ENCODE measurements around the gene NFKB1. TPM values are rescaled to one million over a fixed set of nuclear protein-coding genes. Genes with fewer than 3 reads are reported as not detected.

Gene NFKB1
- total RNA-seq, result 18.8 and 23.7 TPM in 2 replicates

GRCh38 chr4:102500696-102501446 lies at the start of gene NFKB1:
Gene NFKB1 (plus strand): TSS chr4:102501359. CDS start chr4:102525519, 24,160 bp downstream.

Other genes with a start within 250 kb of the NFKB1 start
- gene SLC39A8, start 155.9 kb upstream of the NFKB1 start, total RNA-seq, result 3.1 and 3.6 TPM in 2 replicates